Measurements from ENCODE around the gene COL7A1.
"Not testable (repeated sequence)": the region's sequence is repeated elsewhere in the genome, so short reads cannot be mapped to it uniquely, and the experiment has no call there.

The COL7A1 gene

DNA sequence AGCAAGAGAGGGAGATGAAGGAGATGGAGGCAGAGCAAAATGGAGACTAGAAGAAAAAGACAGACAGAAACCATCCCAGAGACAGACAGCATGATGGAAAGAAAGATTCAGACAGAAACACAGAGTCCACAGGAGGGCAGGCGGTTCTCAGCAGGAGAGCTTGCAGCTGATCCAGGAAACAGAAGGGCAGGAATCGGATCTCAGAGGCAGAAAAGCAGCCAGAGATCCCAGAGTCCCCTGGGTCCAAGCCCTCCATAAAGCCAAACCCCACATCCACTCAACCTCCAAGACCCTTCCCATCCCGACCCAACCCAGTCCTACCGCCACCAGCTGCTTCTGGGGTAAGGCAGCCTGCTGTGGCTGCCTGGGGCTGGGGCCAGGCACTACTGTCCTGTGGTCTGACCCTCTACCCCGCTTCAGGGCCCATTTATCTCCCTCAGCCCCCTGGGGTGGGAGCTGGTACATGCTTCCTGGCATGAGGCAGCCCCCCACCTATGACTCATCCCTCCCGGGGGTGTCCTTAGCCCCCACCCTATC, 31.7 kb downstream of the COL7A1 start, which contains the start of gene UCN2:
UCN2 (minus strand) TSS at position 400 of the 537 bp plus-strand sequence. CDS start 657 bp downstream, outside the sequence.
- peak; percentile 38 for DNase-seq (ENCODE audit: low read depth)

GRCh38 chr3:48562367-48563095, 32.6 kb downstream of the COL7A1 start:
- no peak for DNase-seq (ENCODE audit: low read depth)

- DNase-seq (ENCODE audit: low read depth): peak; percentile 83
Observed at GRCh38 chr3:48561045-48561736, 33.9 kb downstream of the COL7A1 start.

DNA sequence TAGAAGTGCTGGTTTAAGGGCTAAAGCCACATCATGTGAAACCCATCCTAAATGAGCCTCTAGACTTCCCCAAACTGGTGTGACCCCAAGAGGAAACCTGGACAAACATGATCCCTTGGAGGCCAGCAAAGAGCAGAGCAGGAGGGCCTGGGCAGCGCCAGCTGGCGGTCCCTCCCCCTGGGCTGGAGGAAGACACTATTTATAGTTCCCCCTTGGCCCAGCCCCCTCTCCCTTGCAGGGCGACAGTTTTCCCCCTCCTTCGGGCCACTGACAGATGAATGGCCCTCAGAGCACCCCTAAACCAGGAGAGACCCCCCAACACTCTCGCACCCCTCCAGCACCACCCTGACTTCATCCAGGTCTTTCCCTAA, 34.5 kb downstream of the COL7A1 start:
- DNase-seq (ENCODE audit: low read depth): no peak

DNA sequence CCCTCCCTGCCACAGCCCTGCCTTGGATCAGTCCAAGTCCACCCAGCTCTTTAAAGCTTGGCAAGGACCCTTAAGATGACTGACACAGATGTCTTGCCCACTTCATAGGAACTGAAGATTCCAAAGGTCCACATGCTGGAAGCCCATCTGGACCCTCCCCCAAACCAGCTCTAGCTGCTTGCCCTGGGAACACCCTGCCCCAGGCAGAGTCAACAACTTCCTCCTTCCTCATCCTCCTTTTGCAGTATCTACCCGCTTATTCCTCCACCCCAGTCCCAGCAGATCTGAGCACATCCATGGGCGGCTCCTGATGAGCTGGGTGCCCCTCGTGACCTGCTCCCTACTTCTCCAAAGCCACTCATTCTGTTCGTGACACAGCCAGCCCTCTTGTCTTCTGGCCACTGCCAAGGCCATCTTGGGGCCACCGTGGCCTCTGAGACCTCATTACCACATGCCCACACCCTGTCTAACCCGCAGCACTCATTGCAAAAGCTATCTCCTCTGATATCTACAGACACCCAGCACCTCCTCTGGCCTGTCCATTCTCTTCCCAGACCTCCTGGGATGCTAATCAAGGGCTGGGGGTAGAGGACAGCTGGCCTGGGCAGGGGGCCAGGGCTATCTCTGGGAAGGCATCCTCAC, 36.5 kb downstream of the COL7A1 start:
- DNase-seq (ENCODE audit: low read depth): no peak

DNA sequence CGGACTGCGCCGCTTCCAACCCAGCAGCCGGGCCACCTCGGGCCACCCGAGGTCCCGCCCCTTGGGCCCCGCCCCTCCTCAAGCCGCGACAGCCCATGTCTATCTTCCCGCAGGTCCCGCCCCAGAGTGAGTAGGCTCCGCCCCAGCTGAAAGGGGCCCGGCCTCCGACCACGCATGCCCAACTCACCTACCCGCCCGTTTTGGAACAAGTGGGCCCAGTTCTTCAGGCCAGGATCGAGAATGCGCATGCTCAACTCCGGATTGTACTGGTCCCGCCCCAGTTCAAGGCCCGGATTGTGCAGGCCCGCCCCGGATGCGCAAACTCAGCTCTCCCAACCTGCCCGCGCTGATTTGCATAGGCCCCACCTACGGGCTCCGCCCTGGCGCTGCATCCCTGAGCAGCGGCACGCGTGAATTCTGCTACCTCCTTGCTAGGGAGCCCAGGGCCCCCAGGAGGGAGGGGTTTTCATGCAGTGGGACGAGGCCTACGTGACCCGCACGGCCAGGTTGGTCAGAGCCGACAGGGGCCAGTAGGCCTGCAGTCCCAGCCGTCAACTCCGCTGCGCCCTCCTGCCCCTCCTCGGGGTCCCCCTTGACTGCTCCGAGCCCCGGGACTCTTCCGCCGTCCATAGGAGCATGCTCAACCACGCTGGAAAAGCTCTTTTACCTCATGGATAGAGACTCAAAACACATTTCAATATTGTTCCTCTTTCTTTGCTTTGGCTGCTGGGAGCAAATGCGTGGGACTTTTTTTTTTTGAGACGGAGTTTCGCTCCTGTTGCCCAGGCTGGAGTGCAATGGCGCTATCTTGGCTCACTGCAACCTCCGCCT, 38.1 kb downstream of the COL7A1 start, which contains the start of gene PFKFB4:
PFKFB4 (minus strand) TSS at position 8 of the 831 bp plus-strand sequence. CDS start 26 bp downstream, outside the sequence.
- peak; percentile 99 for DNase-seq (ENCODE audit: low read depth)

DNA sequence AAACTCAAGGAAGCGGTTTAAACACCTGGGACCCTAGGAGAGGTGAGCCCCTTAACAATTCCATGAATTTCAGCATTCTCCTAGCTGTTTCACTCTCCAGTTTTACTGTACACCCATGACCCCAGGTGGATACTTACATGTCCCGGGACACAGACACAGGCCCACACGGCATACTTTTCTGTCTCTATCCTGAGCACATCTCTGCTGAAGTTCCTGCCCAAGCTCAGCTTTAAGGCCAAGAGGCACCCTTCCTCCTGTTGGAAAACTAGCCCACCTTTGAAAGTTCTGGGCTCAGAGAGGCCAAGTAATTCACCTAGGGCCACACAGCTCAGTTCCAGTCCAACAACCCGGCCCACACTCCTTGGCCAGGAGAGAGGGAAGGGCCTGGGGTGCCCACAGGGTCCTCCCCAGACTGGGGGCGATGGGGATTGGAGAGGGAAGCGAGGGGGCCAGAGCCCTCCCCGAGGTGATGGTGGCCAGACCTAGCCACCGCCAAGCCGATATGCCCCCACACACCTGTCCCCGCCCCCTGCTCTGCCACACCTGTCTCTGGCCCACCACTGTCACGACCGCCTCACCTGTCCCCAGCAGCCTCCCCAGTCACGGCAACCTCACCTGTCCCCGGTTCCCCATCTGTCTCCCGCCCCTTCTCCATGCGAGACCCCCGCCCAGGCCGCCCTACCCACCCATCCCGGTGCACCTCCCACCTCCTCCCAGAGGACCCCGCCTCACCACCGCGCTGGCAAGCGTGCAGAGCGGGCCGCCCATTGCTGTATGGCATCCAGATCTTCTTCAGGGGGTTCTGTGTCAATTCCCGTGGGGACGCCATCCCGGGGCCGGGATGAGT, 39.0 kb downstream of the COL7A1 start:
- DNase-seq (ENCODE audit: low read depth): no peak

- no peak for DNase-seq (ENCODE audit: low read depth)
Observed at GRCh38 chr3:48555231-48555948, 39.7 kb downstream of the COL7A1 start.

- DNase-seq (ENCODE audit: low read depth): no peak
Observed at GRCh38 chr3:48553886-48554845, 41.0 kb downstream of the COL7A1 start.

GRCh38 chr3:48553361-48553760, 41.8 kb downstream of the COL7A1 start:
- no peak for DNase-seq (ENCODE audit: low read depth)

GRCh38 chr3:48552111-48552951, 42.8 kb downstream of the COL7A1 start:
- no peak for DNase-seq (ENCODE audit: low read depth)

DNA sequence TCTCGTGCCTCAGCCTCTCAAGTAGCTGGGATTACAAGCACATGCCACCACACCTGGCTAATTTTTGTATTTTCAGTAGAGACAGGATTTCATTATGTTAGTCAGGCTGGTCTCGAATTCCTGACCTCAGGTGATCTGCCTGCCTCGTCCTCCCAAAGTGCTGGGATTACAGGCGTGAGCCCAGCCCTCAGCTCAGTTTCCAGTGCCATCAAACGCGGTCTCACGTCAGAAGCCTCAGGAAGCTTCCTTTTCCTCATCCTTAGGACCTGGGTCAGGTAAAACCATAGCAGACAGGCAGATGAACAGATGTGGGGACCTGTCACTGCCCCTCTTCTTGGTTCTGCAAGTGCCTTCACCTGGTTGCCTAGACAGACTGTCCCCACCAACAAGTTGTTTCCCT, 43.5 kb downstream of the COL7A1 start:
- not testable (repeated sequence) for DNase-seq (ENCODE audit: low read depth)

DNA sequence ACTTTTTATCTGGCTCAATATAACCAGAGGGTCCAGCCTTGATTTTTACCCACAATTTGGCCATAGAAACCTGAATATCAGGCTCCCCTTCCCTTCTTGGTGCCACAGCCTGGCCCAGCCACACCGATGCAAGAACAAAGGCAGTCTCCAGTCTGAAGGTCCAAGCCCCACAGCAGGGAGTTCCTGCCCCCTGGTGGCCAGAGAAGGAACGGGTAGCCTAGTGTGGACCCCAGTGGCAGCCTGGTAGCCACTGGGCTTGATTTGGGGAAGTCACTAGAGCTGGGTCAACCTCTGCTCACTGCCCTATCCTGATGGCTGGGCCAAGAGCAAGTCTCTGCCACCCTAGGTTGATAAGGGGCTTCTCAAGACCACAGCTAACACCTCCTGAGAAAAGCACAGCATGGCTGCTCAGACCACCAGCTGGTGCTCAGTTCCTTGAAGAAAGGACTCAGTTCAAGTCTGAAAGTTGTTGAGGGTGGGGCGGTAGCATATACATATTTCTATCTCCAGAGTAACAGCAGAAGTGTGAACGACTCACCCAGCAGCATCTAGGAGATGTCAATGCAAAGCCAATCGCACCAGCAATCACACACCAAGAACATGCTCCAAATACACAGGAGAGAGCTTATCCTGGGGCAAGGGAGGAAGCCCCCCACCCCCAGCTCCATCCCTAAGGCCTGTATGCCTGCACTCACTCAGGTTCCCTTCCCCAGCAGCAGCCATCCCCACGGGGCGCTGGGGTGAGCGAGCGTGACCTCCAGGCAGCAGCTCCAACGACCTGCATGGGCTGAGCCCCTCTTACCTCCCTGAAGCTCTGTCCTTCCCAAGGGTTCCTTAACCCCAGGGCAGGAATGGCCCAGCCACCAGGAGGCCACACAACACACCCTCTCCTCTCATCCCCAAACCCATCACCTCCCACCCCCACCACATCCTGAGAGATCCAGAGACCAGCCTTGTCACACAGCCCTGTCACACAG, 46.1 kb downstream of the COL7A1 start:
- peak; percentile 79 for DNase-seq (ENCODE audit: low read depth)

DNA sequence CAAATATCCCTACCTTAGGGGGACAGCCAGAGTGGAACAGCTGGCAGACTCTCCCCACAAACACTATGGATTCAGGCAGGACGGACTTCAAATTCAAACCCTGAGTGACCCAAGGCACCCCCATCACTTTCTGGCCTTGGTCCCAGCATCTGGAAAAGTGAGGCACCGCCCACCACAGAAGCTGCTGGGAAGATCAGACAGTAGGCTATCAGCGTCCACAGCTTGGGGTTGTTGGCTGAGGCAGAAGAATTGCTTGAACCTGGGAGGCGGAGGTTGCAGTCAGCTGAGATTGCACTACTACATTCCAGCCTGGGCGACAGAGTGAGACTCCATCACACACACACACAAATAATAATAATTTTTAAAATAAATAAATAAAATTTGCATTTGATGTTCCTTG, 47.0 kb downstream of the COL7A1 start:
- DNase-seq (ENCODE audit: low read depth): no peak

- DNase-seq (ENCODE audit: low read depth): no peak
Observed at GRCh38 chr3:48546203-48546829, 48.8 kb downstream of the COL7A1 start.

DNA sequence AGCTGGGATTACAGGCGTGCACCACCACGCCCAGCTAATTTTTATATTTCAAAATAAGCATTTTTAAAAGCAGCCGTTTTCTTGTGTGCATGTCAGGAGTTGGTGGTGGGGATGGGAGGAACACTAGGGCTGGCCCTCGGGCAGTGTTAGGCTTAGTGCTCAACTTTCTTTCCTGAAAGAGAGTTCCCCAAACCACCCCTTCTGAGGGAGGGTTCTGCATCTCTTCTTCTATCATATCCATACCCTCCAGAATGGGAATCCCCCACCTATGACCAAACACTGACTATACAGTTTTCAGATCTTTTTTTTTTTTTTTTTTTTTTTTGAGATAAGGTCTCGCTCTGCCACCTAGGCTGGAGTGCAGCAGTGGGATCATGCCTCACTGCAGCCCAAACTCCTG, 51.0 kb downstream of the COL7A1 start:
- DNase-seq (ENCODE audit: low read depth): no peak

Measured in ELR (cell line).